Ishikawa (cell line): ENCODE data around the gene CACHD1.

ENCODE experiments used
- CEBPB ChIP-seq: IDR thresholded peaks from 2 replicates; pipeline ENCODE4 v1.6.1; 2012
- EGR1 ChIP-seq: IDR thresholded peaks from 2 replicates; pipeline ENCODE4 v1.6.1; 2012
- EP300 ChIP-seq: IDR thresholded peaks from 2 replicates; pipeline ENCODE4 v1.6.1; 2012; ENCODE audit warnings: borderline replicate concordance
- FOXM1 ChIP-seq: IDR thresholded peaks from 2 replicates; pipeline ENCODE4 v1.6.1; 2012; ENCODE audit warnings: low read depth, borderline replicate concordance
- MAX ChIP-seq: IDR thresholded peaks from 2 replicates; pipeline ENCODE4 v1.6.1; 2012
- NFIC ChIP-seq: IDR thresholded peaks from 2 replicates; pipeline ENCODE4 v1.6.1; 2012
- RAD21 ChIP-seq: IDR thresholded peaks from 2 replicates; pipeline ENCODE4 v1.6.1; 2012; ENCODE audit warnings: low read depth
- REST ChIP-seq: IDR thresholded peaks from 2 replicates; pipeline ENCODE4 v1.6.1; 2012; ENCODE audit warnings: low read depth, mild to moderate bottlenecking
- TAF1 ChIP-seq: IDR thresholded peaks from 2 replicates; pipeline ENCODE4 v1.6.1; 2012; ENCODE audit warnings: low read depth, mild to moderate bottlenecking
- TCF12 ChIP-seq: IDR thresholded peaks from 2 replicates; pipeline ENCODE4 v1.6.1; 2012; ENCODE audit warnings: low read depth
- TEAD4 ChIP-seq: IDR thresholded peaks from 2 replicates; pipeline ENCODE4 v1.6.1; 2012
- YY1 ChIP-seq: IDR thresholded peaks from 2 replicates; pipeline ENCODE4 v1.6.1; 2012; ENCODE audit warnings: low read depth
- ZBTB7A ChIP-seq: IDR thresholded peaks from 2 replicates; pipeline ENCODE4 v1.6.1; 2012; ENCODE audit warnings: low read depth

- TF ChIP-seq EP300 (no peak), TEAD4 (no peak), YY1 (no peak), FOXM1 (no peak), RAD21 (no peak), EGR1 (no peak), REST (no peak), MAX (no peak), TAF1 (no peak), NFIC (no peak), CEBPB (no peak), ZBTB7A (no peak), TCF12 (no peak)
Measured at GRCh38 chr1:64691626-64692025, 221.7 kb downstream of the CACHD1 start.
